KMS-11 (cell line): ENCODE data around the gene TENM4.

ENCODE experiments used
- H2AFZ ChIP-seq: fragments of 200-600 bp; sonication (generic); 2 replicates; pipeline ENCODE4 v1.6.1; 2016; ENCODE audit warnings: antibody characterized with exemption, mixed run types, low read depth
- H3K27ac ChIP-seq: fragments of 200-600 bp; sonication (generic); 2 replicates; pipeline ENCODE4 v1.6.1; 2016; ENCODE audit warnings: mild to moderate bottlenecking, mixed run types
- H3K27me3 ChIP-seq: fragments of 200-600 bp; sonication (generic); 2 replicates; pipeline ENCODE4 v1.6.1; 2017; ENCODE audit warnings: mild to moderate bottlenecking, low read depth, mixed run types, moderate library complexity; ENCODE audit not compliant: insufficient read depth
- H3K36me3 ChIP-seq: fragments of 200-600 bp; sonication (generic); 2 replicates; pipeline ENCODE4 v1.6.1; 2017; ENCODE audit warnings: mild to moderate bottlenecking, mixed run types; ENCODE audit not compliant: insufficient read depth
- H3K4me1 ChIP-seq: fragments of 200-600 bp; sonication (generic); 2 replicates; pipeline ENCODE4 v1.6.1; 2016; ENCODE audit warnings: mild to moderate bottlenecking, low read depth, mixed run types; ENCODE audit not compliant: poor library complexity, severe bottlenecking
- H3K4me2 ChIP-seq: fragments of 200-600 bp; sonication (generic); 2 replicates; pipeline ENCODE4 v1.7.0; 2016; ENCODE audit warnings: mild to moderate bottlenecking, mixed run types
- H3K4me3 ChIP-seq: fragments of 200-600 bp; sonication (generic); IDR thresholded peaks from 2 replicates; pipeline ENCODE4 v1.6.1; 2017; ENCODE audit warnings: low read depth, low read length, mixed read lengths; ENCODE audit not compliant: insufficient read depth
- H3K79me2 ChIP-seq: fragments of 200-600 bp; sonication (generic); 2 replicates; pipeline ENCODE4 v1.6.1; 2016; ENCODE audit warnings: low read depth, mixed run types; ENCODE audit not compliant: insufficient read depth
- H3K9ac ChIP-seq: fragments of 200-600 bp; sonication (generic); 2 replicates; pipeline ENCODE4 v1.6.1; 2016; ENCODE audit warnings: mild to moderate bottlenecking, mixed run types
- H4K20me1 ChIP-seq: fragments of 200-600 bp; sonication (generic); 2 replicates; pipeline ENCODE4 v1.6.1; 2016; ENCODE audit warnings: mild to moderate bottlenecking, mixed run types; ENCODE audit not compliant: insufficient read depth
- TF ChIP-seq, protein P1 (sequence below): fragments of 200-600 bp; sonication (generic); conservative IDR thresholded peaks from 2 replicates; pipeline ENCODE4 v1.6.1; 2017; ENCODE audit warnings: low read depth, mild to moderate bottlenecking, antibody characterized with exemption, low read length, moderate library complexity, mixed read lengths

The TENM4 gene

DNA sequence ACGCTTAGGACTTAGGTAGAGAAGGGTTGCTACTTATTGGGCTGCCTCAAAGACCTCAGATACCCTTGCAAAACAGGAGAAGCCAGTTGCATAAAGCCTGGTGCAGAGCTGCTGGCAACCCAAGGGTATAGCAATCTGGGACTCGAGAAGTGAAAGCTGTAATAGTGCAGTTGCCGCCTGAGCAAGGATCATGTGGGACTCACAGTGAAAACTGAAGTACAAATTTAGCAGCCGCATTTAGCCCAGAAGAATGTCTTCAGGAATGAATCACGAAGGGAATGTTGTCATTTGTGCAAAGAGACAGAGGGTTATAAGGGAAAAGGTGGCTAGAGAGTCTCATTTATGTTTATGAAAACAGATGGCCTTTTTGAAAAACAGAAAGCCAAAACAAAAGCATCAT, 267.2 kb downstream of the TENM4 start:
- H3K36me3 ChIP-seq: no peaks in the 10 kb centered on the region
- H3K4me1 ChIP-seq: no peaks in the 10 kb centered on the region
- H3K27me3 ChIP-seq: no peaks in the 10 kb centered on the region
- H4K20me1 ChIP-seq: no peaks in the 10 kb centered on the region
- no peak overlapping the region for H2AFZ ChIP-seq
- H3K79me2 ChIP-seq: no peaks in the 10 kb centered on the region
- H3K4me2 ChIP-seq: no peak overlapping the region
- TF ChIP-seq, protein P1, sequence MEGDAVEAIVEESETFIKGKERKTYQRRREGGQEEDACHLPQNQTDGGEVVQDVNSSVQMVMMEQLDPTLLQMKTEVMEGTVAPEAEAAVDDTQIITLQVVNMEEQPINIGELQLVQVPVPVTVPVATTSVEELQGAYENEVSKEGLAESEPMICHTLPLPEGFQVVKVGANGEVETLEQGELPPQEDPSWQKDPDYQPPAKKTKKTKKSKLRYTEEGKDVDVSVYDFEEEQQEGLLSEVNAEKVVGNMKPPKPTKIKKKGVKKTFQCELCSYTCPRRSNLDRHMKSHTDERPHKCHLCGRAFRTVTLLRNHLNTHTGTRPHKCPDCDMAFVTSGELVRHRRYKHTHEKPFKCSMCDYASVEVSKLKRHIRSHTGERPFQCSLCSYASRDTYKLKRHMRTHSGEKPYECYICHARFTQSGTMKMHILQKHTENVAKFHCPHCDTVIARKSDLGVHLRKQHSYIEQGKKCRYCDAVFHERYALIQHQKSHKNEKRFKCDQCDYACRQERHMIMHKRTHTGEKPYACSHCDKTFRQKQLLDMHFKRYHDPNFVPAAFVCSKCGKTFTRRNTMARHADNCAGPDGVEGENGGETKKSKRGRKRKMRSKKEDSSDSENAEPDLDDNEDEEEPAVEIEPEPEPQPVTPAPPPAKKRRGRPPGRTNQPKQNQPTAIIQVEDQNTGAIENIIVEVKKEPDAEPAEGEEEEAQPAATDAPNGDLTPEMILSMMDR: no peak
- no peak overlapping the region for H3K9ac ChIP-seq
- no peak overlapping the region for H3K4me3 ChIP-seq
- H3K27ac ChIP-seq: no peak overlapping the region

DNA sequence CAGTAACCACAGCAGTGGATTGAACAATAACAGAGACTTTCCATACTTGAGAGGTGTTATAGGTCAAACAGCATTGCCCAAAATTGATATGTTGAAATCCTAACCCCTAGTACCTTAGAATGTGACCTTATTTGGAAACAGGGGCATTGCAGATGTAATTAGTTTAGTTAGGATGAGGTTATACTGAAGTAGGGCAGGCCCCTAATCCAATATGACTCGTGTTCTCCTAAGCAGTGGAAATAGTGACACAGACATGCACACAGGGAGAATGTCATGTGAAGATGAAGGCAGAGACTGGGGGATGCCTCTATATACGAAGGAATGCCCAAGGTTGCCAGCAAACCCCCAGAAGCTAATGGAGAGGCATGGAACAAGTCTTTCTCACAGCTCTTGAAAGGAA, 270.5 kb downstream of the TENM4 start:
- no peaks in the 10 kb centered on the region for H3K4me1 ChIP-seq
- no peak overlapping the region for H3K9ac ChIP-seq
- H3K4me2 ChIP-seq: no peak overlapping the region
- no peaks in the 10 kb centered on the region for H4K20me1 ChIP-seq
- TF ChIP-seq, protein P1: no peak
- no peaks in the 10 kb centered on the region for H3K79me2 ChIP-seq
- H3K4me3 ChIP-seq: no peak overlapping the region
- no peaks in the 10 kb centered on the region for H3K27me3 ChIP-seq
- no peak overlapping the region for H2AFZ ChIP-seq
- H3K36me3 ChIP-seq: no peaks in the 10 kb centered on the region
- no peak overlapping the region for H3K27ac ChIP-seq

DNA sequence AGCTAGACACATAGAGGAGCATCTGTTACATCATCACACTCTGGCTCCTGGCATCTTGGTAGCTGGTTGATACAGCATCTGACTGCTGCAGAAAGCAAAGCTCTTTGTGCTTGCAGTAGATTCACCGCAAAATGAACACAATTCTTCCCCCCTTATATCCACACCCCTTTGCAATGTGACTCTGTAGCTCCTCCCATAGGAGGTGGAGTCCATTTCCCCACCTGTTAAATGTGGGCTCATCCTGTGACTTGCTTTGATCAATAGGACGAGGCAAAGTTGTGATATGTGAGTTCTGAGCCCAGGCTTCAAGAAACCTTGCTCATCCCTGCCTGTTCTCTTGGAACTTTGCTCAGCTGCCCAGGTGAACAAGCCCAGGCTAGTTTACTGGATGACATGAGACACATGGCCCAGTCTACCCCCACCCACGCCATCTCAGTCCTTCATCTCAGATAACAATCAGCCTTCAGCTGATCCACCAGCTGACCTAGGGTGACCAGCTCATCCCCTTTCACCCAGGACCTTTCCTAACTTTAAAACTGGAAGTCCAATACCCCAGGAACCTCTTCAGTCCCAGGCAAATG, 272.2 kb downstream of the TENM4 start:
- H3K4me2 ChIP-seq: no peak overlapping the region
- no peaks in the 10 kb centered on the region for H3K36me3 ChIP-seq
- no peak overlapping the region for H2AFZ ChIP-seq
- no peaks in the 10 kb centered on the region for H3K27me3 ChIP-seq
- TF ChIP-seq, protein P1: no peak
- no peaks in the 10 kb centered on the region for H3K79me2 ChIP-seq
- H3K9ac ChIP-seq: no peak overlapping the region
- no peak overlapping the region for H3K27ac ChIP-seq
- no peaks in the 10 kb centered on the region for H4K20me1 ChIP-seq
- no peak overlapping the region for H3K4me3 ChIP-seq
- no peaks in the 10 kb centered on the region for H3K4me1 ChIP-seq

DNA sequence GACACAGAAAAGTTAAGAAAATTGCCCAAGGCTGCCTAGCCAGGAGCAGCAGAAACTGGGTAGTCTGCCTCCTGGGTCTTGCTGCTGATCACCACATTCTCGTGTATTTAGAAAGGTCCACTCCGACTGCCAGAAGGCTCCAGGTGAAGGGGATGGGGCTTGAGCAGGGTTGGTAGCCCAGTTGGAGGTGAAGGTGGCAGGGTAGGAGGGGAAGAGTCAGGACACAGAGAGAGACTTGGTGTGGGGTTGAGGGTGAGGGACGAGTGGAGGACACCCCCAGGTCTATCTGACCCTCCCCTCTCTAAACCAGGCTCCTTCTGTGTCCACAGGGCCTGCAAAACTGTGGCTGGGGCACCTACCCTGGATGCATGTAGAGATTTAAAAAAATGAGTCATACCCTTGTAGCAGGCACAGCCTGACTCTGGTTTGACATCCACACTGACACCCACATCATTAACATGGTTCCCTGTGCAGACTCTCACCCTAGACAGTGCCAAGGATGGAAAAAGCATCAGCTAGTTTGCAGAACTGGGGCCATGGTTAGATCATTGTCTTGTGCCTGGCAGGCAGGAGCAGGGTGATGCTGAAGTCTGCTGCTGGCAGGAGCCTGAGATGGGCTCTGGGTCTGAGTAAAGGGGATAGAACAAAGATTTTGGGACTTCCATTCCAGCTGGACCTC, 273.2 kb downstream of the TENM4 start:
- TF ChIP-seq, protein P1: no peak
- no peak overlapping the region for H3K27ac ChIP-seq
- no peaks in the 10 kb centered on the region for H3K79me2 ChIP-seq
- H3K4me1 ChIP-seq: no peaks in the 10 kb centered on the region
- H3K9ac ChIP-seq: no peak overlapping the region
- H4K20me1 ChIP-seq: no peaks in the 10 kb centered on the region
- no peak overlapping the region for H2AFZ ChIP-seq
- H3K27me3 ChIP-seq: no peaks in the 10 kb centered on the region
- no peak overlapping the region for H3K4me3 ChIP-seq
- no peaks in the 10 kb centered on the region for H3K36me3 ChIP-seq
- no peak overlapping the region for H3K4me2 ChIP-seq
